ENCODE data around the gene TACC2.

GRCh38 chr10:122210481-122211265 lies 221.7 kb downstream of the TACC2 start:
- TF ChIP-seq, protein P1, sequence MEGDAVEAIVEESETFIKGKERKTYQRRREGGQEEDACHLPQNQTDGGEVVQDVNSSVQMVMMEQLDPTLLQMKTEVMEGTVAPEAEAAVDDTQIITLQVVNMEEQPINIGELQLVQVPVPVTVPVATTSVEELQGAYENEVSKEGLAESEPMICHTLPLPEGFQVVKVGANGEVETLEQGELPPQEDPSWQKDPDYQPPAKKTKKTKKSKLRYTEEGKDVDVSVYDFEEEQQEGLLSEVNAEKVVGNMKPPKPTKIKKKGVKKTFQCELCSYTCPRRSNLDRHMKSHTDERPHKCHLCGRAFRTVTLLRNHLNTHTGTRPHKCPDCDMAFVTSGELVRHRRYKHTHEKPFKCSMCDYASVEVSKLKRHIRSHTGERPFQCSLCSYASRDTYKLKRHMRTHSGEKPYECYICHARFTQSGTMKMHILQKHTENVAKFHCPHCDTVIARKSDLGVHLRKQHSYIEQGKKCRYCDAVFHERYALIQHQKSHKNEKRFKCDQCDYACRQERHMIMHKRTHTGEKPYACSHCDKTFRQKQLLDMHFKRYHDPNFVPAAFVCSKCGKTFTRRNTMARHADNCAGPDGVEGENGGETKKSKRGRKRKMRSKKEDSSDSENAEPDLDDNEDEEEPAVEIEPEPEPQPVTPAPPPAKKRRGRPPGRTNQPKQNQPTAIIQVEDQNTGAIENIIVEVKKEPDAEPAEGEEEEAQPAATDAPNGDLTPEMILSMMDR (IDR thresholded peaks at IDR 0.05), result no peak
- TF ChIP-seq POLR2A (IDR thresholded peaks at IDR 0.05), result no peak

All from lower leg skin (tissue), 3 donors.